Colonic mucosa (tissue), 4 donors: ENCODE measurements around the gene FGGY. TPM values are rescaled to one million over a fixed set of nuclear protein-coding genes. Genes with fewer than 3 reads are reported as not detected.

ENCODE experiments used
- DNase-seq: peaks from one replicate; pipeline ENCODE4 v3.0.0-alpha.2; 2020
- H3K27ac ChIP-seq: fragments of 200-600 bp; one replicate; pipeline ENCODE4 v1.8.0; 2021
- H3K27me3 ChIP-seq: fragments of 200-600 bp; one replicate; pipeline ENCODE4 v1.8.0; 2021
- H3K36me3 ChIP-seq: fragments of 200-600 bp; one replicate; pipeline ENCODE4 v1.8.0; 2021
- H3K4me1 ChIP-seq: fragments of 200-600 bp; one replicate; pipeline ENCODE4 v1.8.0; 2021; ENCODE audit warnings: mild to moderate bottlenecking
- H3K4me3 ChIP-seq: fragments of 200-600 bp; one replicate; pipeline ENCODE4 v1.8.0; 2021
- H3K9ac ChIP-seq, 2 donors: one replicate each; pipeline ENCODE4 v1.7.0; 2013; ENCODE audit warnings: control low read depth in 2 of 2, low read depth in 2 of 2, low read length in 2 of 2
- H3K9me3 ChIP-seq: fragments of 200-600 bp; one replicate; pipeline ENCODE4 v1.8.0; 2021
- intact Hi-C: fragments of 100-400 bp; cut with DNase I; formaldehyde crosslinking; loops from one replicate; pipeline ENCODE4 v1.14.1; 2022
- total RNA-seq, 2 donors: library from RNA; stranded (reverse); fragmentation: NEBNext Ultra II Directional in 1 of 2; extraction: Animal tissue kit (Norgen Biotek cat#: 25700) in 1 of 2; gene quantifications; one replicate each; pipeline ENCODE4 v1.2.1, GENCODE V29; 2021
- TF ChIP-seq, protein P1 (sequence below): fragments of 200-600 bp; IDR thresholded peaks from one replicate; pipeline ENCODE4 v1.8.0; 2022; ENCODE audit warnings: antibody characterized with exemption, mild to moderate bottlenecking
- donor health status: healthy.
- donor health status: DM: no; HTN: no; CAD: no.
- donor health status: DM: no; HTN: no; CAD: no.

FGGY gene
- total RNA-seq, 2 donors from 2014 or later = 12.5 to 19.5 TPM

DNA sequence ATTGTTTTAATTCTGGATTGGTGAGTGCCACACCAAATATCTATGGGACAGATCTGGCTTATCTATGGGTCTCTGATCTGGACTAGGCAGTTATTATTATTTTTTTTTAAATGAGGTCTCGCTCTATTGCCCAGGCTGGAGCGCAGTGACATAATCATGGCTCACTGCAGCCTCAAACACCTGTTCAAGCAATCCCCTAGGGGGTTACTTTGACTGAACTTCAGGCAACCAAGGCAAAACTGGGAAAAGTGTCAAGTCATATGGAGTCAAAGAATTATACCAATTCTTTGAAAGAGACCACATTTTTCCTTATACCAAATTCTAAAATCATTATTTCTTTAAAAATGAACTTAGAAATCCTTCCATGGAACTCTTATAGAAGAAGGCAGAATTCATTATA lies 388.8 kb downstream of the FGGY start:
- no peaks in the 10 kb centered on the region for H3K4me1 ChIP-seq
- H3K27ac ChIP-seq = no peak overlapping the region
- H3K27me3 ChIP-seq = no peaks in the 10 kb centered on the region
- no peak overlapping the region for H3K9ac ChIP-seq
- intact Hi-C loops = no loop called here
- H3K36me3 ChIP-seq = no peaks in the 10 kb centered on the region
- no peak for DNase-seq
- no peak overlapping the region for H3K4me3 ChIP-seq
- no peaks in the 10 kb centered on the region for H3K9me3 ChIP-seq
- TF ChIP-seq, protein P1, sequence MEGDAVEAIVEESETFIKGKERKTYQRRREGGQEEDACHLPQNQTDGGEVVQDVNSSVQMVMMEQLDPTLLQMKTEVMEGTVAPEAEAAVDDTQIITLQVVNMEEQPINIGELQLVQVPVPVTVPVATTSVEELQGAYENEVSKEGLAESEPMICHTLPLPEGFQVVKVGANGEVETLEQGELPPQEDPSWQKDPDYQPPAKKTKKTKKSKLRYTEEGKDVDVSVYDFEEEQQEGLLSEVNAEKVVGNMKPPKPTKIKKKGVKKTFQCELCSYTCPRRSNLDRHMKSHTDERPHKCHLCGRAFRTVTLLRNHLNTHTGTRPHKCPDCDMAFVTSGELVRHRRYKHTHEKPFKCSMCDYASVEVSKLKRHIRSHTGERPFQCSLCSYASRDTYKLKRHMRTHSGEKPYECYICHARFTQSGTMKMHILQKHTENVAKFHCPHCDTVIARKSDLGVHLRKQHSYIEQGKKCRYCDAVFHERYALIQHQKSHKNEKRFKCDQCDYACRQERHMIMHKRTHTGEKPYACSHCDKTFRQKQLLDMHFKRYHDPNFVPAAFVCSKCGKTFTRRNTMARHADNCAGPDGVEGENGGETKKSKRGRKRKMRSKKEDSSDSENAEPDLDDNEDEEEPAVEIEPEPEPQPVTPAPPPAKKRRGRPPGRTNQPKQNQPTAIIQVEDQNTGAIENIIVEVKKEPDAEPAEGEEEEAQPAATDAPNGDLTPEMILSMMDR = no peak

DNA sequence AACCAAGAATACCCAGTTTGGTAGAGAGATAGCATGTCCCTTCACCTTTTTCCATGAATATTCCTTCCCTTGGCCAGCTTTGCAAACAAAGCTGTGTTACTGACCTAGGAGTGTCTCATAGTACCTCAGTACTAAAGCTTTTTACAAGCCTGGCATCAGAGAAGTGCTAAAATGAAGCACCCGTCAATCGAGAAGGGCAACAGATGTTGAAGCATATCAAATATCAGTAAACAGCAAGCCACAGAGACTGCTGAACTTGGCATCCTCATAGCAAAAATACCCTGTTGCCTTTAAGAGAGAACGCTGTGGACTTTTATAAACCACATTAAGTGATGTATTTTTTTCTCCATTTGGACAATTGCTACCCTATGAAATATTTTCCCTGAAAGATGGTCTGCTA lies 389.3 kb downstream of the FGGY start:
- H3K9me3 ChIP-seq = no peaks in the 10 kb centered on the region
- TF ChIP-seq, protein P1 = no peak
- no peak overlapping the region for H3K4me3 ChIP-seq
- intact Hi-C loops = no loop called here
- H3K27ac ChIP-seq = no peak overlapping the region
- H3K4me1 ChIP-seq = no peaks in the 10 kb centered on the region
- no peak for DNase-seq
- H3K36me3 ChIP-seq = no peaks in the 10 kb centered on the region
- H3K27me3 ChIP-seq = no peaks in the 10 kb centered on the region
- no peak overlapping the region for H3K9ac ChIP-seq

DNA sequence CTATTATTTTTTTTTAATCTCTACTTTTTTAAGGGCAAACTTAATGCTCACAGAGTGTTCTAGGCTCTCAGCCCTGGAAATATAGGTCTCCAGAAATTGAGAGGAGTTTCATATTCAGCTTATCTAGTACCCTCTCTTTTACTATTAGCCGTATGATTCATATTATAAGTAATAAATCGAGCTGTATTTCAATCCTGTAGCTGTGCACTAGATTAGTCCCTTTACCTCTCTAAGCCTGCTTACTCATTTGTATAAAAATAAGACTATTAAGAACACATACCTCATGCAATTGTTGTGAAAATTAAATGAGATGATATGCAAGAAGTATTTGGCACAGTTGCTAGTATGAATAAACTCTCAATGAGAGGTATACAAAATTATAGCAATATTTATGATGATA lies 389.7 kb downstream of the FGGY start:
- Histone ChIP-seq H3K36me3 (no peaks in the 10 kb centered on the region), H3K9ac (no peak overlapping the region), H3K27ac (no peak overlapping the region), H3K4me1 (no peaks in the 10 kb centered on the region), H3K27me3 (no peaks in the 10 kb centered on the region), H3K4me3 (no peak overlapping the region), H3K9me3 (no peaks in the 10 kb centered on the region)
- no peak for DNase-seq
- intact Hi-C loops = no loop called here
- TF ChIP-seq, protein P1 = no peak

DNA sequence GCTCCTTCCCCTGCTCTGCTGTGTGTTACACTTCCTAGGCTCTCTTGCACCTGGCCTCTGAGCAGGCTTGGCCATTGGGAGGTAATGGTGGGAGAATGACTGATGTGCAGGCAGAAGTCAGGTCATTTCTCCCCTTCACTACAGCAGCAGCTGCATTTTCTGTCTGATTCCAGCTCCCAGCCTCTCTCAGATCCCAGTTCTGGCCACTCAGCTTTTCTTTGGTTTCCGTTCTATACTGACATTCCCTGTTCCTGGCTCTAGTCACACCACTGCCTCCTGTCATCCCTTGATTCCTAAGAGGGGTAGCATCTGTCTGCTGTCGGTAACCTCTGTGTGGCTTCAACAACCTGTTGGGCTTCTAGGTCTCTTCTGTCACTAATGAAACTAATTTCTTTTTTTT lies 390.2 kb downstream of the FGGY start:
- H3K4me3 ChIP-seq = no peak overlapping the region
- no peaks in the 10 kb centered on the region for H3K36me3 ChIP-seq
- no peak for DNase-seq
- no peak overlapping the region for H3K9ac ChIP-seq
- TF ChIP-seq, protein P1 = no peak
- intact Hi-C loops = no loop called here
- no peaks in the 10 kb centered on the region for H3K27me3 ChIP-seq
- no peaks in the 10 kb centered on the region for H3K9me3 ChIP-seq
- H3K4me1 ChIP-seq = no peaks in the 10 kb centered on the region
- H3K27ac ChIP-seq = no peak overlapping the region

DNA sequence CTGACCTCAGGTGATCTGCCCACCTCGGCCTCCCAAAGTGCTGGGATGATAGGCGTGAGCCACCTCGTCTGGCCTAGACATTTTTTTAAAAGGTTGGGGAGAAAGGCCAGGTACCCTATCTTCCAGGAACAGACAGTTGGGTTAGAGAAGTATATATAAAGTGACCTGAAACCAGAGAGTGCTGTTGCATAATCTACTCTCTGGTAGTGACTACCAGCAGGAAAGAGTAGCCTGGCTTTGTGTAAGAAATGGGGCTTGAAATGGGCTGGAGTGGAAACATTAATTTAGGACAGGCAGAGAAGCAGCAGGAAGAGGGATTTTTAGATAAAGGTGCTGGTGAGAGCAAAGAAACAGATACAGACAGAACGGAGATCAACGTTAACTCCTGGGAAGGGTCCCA lies 392.1 kb downstream of the FGGY start:
- Histone ChIP-seq H3K27me3 (no peaks in the 10 kb centered on the region), H3K27ac (no peak overlapping the region), H3K9ac (no peak overlapping the region), H3K4me3 (no peak overlapping the region), H3K9me3 (no peaks in the 10 kb centered on the region), H3K4me1 (no peaks in the 10 kb centered on the region), H3K36me3 (no peaks in the 10 kb centered on the region)
- intact Hi-C loops = no loop called here
- no peak for DNase-seq
- TF ChIP-seq, protein P1 = no peak

DNA sequence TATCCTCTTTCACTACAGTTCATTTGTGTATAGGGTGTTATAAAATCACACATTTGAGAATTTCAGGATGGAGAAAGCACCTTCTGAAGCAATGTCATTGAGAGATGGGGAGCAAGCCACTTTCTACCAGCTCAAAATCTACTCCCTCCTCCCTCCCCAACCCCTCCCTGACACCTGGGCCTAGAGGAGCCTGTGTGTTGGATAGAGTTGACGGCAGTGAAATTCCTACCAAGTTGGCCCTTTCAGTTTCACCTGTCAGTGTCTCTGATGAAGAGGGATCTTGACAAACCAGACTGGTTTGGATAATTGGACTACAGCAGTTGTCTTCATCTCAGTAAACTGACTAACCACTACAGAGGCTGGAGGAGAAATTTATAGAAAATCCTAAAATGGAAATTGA lies 392.8 kb downstream of the FGGY start:
- no peaks in the 10 kb centered on the region for H3K27me3 ChIP-seq
- no peak overlapping the region for H3K4me3 ChIP-seq
- no peaks in the 10 kb centered on the region for H3K9me3 ChIP-seq
- no peak for DNase-seq
- H3K4me1 ChIP-seq = no peaks in the 10 kb centered on the region
- intact Hi-C loops = loop anchor here (10.0 kb wide), 1 partner anchor 395 kb away; the partner anchor contains the start of gene FGGY
- H3K9ac ChIP-seq = no peak overlapping the region
- no peak overlapping the region for H3K27ac ChIP-seq
- H3K36me3 ChIP-seq = no peaks in the 10 kb centered on the region
- TF ChIP-seq, protein P1 = no peak
